HEK293 (cell line): ENCODE measurements around the gene ATXN7.

Experiments
- CTCF ChIA-PET: fragments of 350-600 bp; formaldehyde crosslinking; extraction: SDS; loops from one replicate; lab custom pipeline; 2021; ENCODE audit warnings: antibody characterized with exemption; lab: Yijun Ruan, JAX
- POLR2A ChIA-PET: fragments of 300-600 bp; formaldehyde crosslinking; extraction: SDS; loops from one replicate; lab custom pipeline; 2020; ENCODE audit warnings: antibody characterized with exemption, inconsistent platforms; lab: Yijun Ruan, JAX
- H3K27ac ChIP-seq: fragments of 200-500 bp; sonication (Bioruptor generic); 2 replicates; pipeline ENCODE4 v1.5.1; 2014; ENCODE audit warnings: low read depth, low read length, control low read depth, inconsistent platforms; ENCODE audit errors: extremely low read depth
- H3K36me3 ChIP-seq, 2 experiments: fragments of 200-500 bp in 1 of 2; sonication (Bioruptor generic) in 1 of 2; 1 replicate in 1 of 2; 2 replicates in 1 of 2; pipeline ENCODE4 v1.5.1; 2014 to 2017; ENCODE audit warnings: inconsistent platforms in 2 of 2, low read length in 2 of 2; ENCODE audit not compliant: control insufficient read depth in 2 of 2, insufficient read depth in 1 of 2
- H3K4me1 ChIP-seq: fragments of 200-500 bp; sonication (Bioruptor generic); 2 replicates; pipeline ENCODE4 v1.5.1; 2014; ENCODE audit warnings: mild to moderate bottlenecking, low read length, inconsistent platforms; ENCODE audit not compliant: control insufficient read depth, insufficient read depth
- H3K4me3 ChIP-seq: 2 replicates; pipeline ENCODE4 v1.5.1; 2011; ENCODE audit warnings: low read depth, mild to moderate bottlenecking, control low read depth, low read length, moderate library complexity
- H3K9me3 ChIP-seq: fragments of 200-500 bp; sonication (Bioruptor generic); 2 replicates; pipeline ENCODE4 v1.5.1; 2014; ENCODE audit warnings: low read depth, low read length, inconsistent platforms; ENCODE audit not compliant: control insufficient read depth, insufficient read depth
- ELK4 ChIP-seq: IDR thresholded peaks from 2 replicates; pipeline ENCODE4 v1.6.1; 2011; ENCODE audit warnings: mild to moderate bottlenecking, low read depth, low read length, borderline replicate concordance
- KLF16 ChIP-seq: fragments of 450-650 bp; formaldehyde crosslinking; IDR thresholded peaks from 2 replicates; pipeline ENCODE4 v1.5.1; 2017; ENCODE audit warnings: missing biosample characterization, missing genetic modification characterization
- PRDM1 ChIP-seq: fragments of 450-650 bp; formaldehyde crosslinking; IDR thresholded peaks from 2 replicates; pipeline ENCODE4; 2016; ENCODE audit warnings: missing biosample characterization, missing genetic modification characterization
- SCRT2 ChIP-seq: fragments of 450-650 bp; formaldehyde crosslinking; IDR thresholded peaks from 2 replicates; pipeline ENCODE4 v1.5.1; 2016; ENCODE audit warnings: missing biosample characterization, missing genetic modification characterization
- SP3 ChIP-seq: fragments of 450-650 bp; formaldehyde crosslinking; IDR thresholded peaks from 2 replicates; pipeline ENCODE4 v1.5.1; 2016; ENCODE audit warnings: missing biosample characterization, missing genetic modification characterization
- TSHZ1 ChIP-seq: fragments of 450-650 bp; formaldehyde crosslinking; IDR thresholded peaks from 2 replicates; pipeline ENCODE4 v1.5.1; 2016; ENCODE audit warnings: missing biosample characterization, missing genetic modification characterization, borderline replicate concordance
- ZBTB48 ChIP-seq: fragments of 450-650 bp; formaldehyde crosslinking; IDR thresholded peaks from 2 replicates; pipeline ENCODE4 v1.5.1; 2016; ENCODE audit warnings: missing biosample characterization, missing genetic modification characterization
- ZEB2 ChIP-seq: fragments of 450-650 bp; formaldehyde crosslinking; IDR thresholded peaks from 2 replicates; pipeline ENCODE4 v1.5.1; 2016; ENCODE audit warnings: missing biosample characterization, missing genetic modification characterization
- ZFHX2 ChIP-seq: fragments of 450-650 bp; formaldehyde crosslinking; conservative IDR thresholded peaks from 2 replicates; pipeline ENCODE4 v1.5.1; 2016; ENCODE audit warnings: missing biosample characterization, missing genetic modification characterization
- ZNF146 ChIP-seq: fragments of 450-650 bp; formaldehyde crosslinking; IDR thresholded peaks from 2 replicates; pipeline ENCODE4 v1.5.1; 2016; ENCODE audit warnings: missing biosample characterization, missing genetic modification characterization
- ZNF184 ChIP-seq: fragments of 450-650 bp; IDR thresholded peaks from 2 replicates; pipeline ENCODE4 v1.5.1; 2018; ENCODE audit warnings: missing biosample characterization, mild to moderate bottlenecking, missing genetic modification characterization
- ZNF26 ChIP-seq: fragments of 450-650 bp; formaldehyde crosslinking; IDR thresholded peaks from 2 replicates; pipeline ENCODE4 v1.5.1; 2016; ENCODE audit warnings: missing biosample characterization, missing genetic modification characterization
- ZNF335 ChIP-seq: fragments of 450-650 bp; formaldehyde crosslinking; conservative IDR thresholded peaks from 2 replicates; pipeline ENCODE4 v1.5.1; 2016; ENCODE audit warnings: missing biosample characterization, missing genetic modification characterization
- ZNF341 ChIP-seq: fragments of 450-650 bp; formaldehyde crosslinking; IDR thresholded peaks from 2 replicates; pipeline ENCODE4; 2016; ENCODE audit warnings: low read depth, missing biosample characterization, missing genetic modification characterization
- ZNF366 ChIP-seq: fragments of 450-650 bp; formaldehyde crosslinking; conservative IDR thresholded peaks from 2 replicates; pipeline ENCODE4 v1.5.1; 2016; ENCODE audit warnings: missing biosample characterization, missing genetic modification characterization
- ZNF473 ChIP-seq: fragments of 450-650 bp; formaldehyde crosslinking; IDR thresholded peaks from 2 replicates; pipeline ENCODE4 v1.5.1; 2017; ENCODE audit warnings: missing biosample characterization, missing genetic modification characterization
- ZNF521 ChIP-seq: fragments of 450-650 bp; formaldehyde crosslinking; IDR thresholded peaks from 2 replicates; pipeline ENCODE4 v1.5.1; 2017; ENCODE audit warnings: missing biosample characterization, mild to moderate bottlenecking, missing genetic modification characterization
- ZNF600 ChIP-seq: fragments of 450-650 bp; formaldehyde crosslinking; IDR thresholded peaks from 2 replicates; pipeline ENCODE4 v1.5.1; 2016; ENCODE audit warnings: missing biosample characterization, missing genetic modification characterization
- ZNF654 ChIP-seq: fragments of 450-650 bp; formaldehyde crosslinking; IDR thresholded peaks from 2 replicates; pipeline ENCODE4 v1.5.1; 2016; ENCODE audit warnings: low read depth, missing biosample characterization, missing genetic modification characterization
- ZNF660 ChIP-seq: fragments of 450-650 bp; IDR thresholded peaks from 2 replicates; pipeline ENCODE4 v1.5.1; 2018; ENCODE audit warnings: missing biosample characterization, mild to moderate bottlenecking, missing genetic modification characterization
- ZNF843 ChIP-seq: fragments of 450-650 bp; formaldehyde crosslinking; IDR thresholded peaks from 2 replicates; pipeline ENCODE4 v1.5.1; 2016; ENCODE audit warnings: missing biosample characterization, missing genetic modification characterization
- ZSCAN18 ChIP-seq: fragments of 450-650 bp; formaldehyde crosslinking; IDR thresholded peaks from 2 replicates; pipeline ENCODE4 v1.5.1; 2016; ENCODE audit warnings: missing biosample characterization, missing genetic modification characterization
- ZSCAN5A ChIP-seq: fragments of 450-650 bp; formaldehyde crosslinking; IDR thresholded peaks from 2 replicates; pipeline ENCODE4 v1.5.1; 2016; ENCODE audit warnings: missing biosample characterization, missing genetic modification characterization

The ATXN7 gene

GRCh38 chr3:63976161-63976871, 112.6 kb downstream of the ATXN7 start:
- POLR2A ChIA-PET: no interaction called here
- CTCF ChIA-PET: interaction anchor here (1.2 to 3.0 kb wide), 3 partner anchors 14 to 67 kb away, joined by 3 to 12 read pairs (median 3); no protein-coding TSS in a partner anchor
- H3K27ac ChIP-seq: no peak overlapping the region
- H3K4me3 ChIP-seq: no peak overlapping the region
- no peaks in the 10 kb centered on the region for H3K9me3 ChIP-seq
- H3K36me3 ChIP-seq: peaks cover 0 to 21% of the 10 kb centered on the region in 2 experiments; a peak in 1 of 3 replicates
- peaks cover 14% of the 10 kb centered on the region for H3K4me1 ChIP-seq
- TF ChIP-seq ZNF600 (0 out of 2 replicates have a peak, but pooled peaks have one; percentile 31), ZEB2 (no peak), KLF16 (tag by site-specific recombination) (no peak), ZNF341 (tag by site-specific recombination) (peak; percentile 51; the same call in 1 of the 2 replicates), ZNF654 (tag by site-specific recombination) (no peak)
- TF ChIP-seq, all 188 proteins: peak for 2

- POLR2A ChIA-PET: no interaction called here
- Histone ChIP-seq H3K36me3 (peaks cover 0 to 26% of the 10 kb centered on the region in 2 experiments; a peak in 1 of 3 replicates), H3K9me3 (no peaks in the 10 kb centered on the region), H3K27ac (no peak overlapping the region), H3K4me1 (peaks cover 12% of the 10 kb centered on the region; the same call in 1 of the 2 replicates), H3K4me3 (no peak overlapping the region)
- CTCF ChIA-PET: interaction anchor here (1.2 to 3.0 kb wide), 3 partner anchors 14 to 67 kb away, joined by 3 to 12 read pairs (median 3); no protein-coding TSS in a partner anchor
- TF ChIP-seq ZBTB48 (no peak), PRDM1 (tag by site-specific recombination) (no peak), SP3 (no peak), ZNF184 (tag by site-specific recombination) (no peak), SCRT2 (tag by site-specific recombination) (no peak), ZNF26 (no peak), ZNF521 (tag by site-specific recombination) (no peak), ZNF660 (tag by site-specific recombination) (no peak), ZNF473 (tag by site-specific recombination) (no peak), ZNF335 (no peak), ZFHX2 (tag by site-specific recombination) (no peak)
Measured at GRCh38 chr3:63976872-63977200, 113.2 kb downstream of the ATXN7 start.

GRCh38 chr3:63977893-63978292, 114.2 kb downstream of the ATXN7 start:
- ChIA-PET POLR2A (no interaction called here), CTCF (interaction anchor here (1.0 to 3.0 kb wide), 2 partner anchors 16 to 160 kb away, joined by 3 to 12 read pairs; no protein-coding TSS in a partner anchor)
- Histone ChIP-seq H3K9me3 (no peaks in the 10 kb centered on the region), H3K4me1 (peaks cover 7% of the 10 kb centered on the region; the same call in 1 of the 2 replicates), H3K4me3 (no peak overlapping the region), H3K36me3 (peaks cover 0 to 35% of the 10 kb centered on the region in 2 experiments; a peak in 1 of 3 replicates), H3K27ac (no peak overlapping the region)
- no peak for TF ChIP-seq ZSCAN18 (tag by site-specific recombination)
- TF ChIP-seq ZNF366 (tag by site-specific recombination): no peak
- no peak for TF ChIP-seq ZSCAN5A
- TF ChIP-seq ZBTB48: no peak
- no peak for TF ChIP-seq TSHZ1 (tag by site-specific recombination)
- no peak for TF ChIP-seq ELK4
- TF ChIP-seq ZNF843: no peak
- TF ChIP-seq ZNF146: no peak
- no peak for TF ChIP-seq SCRT2 (tag by site-specific recombination)
